Umbilical cord (tissue), 2 donors: ENCODE measurements around the gene ARHGAP28. TPM values are rescaled to one million over a fixed set of nuclear protein-coding genes. Genes with fewer than 3 reads are reported as not detected.
"Not testable (repeated sequence)": the region's sequence is repeated elsewhere in the genome, so short reads cannot be mapped to it uniquely, and the experiment has no call there.

Source experiments
- DNase-seq: peaks from one replicate; pipeline ENCODE4 v3.0.0-alpha.2; 2015; ENCODE audit warnings: low spot score
- total RNA-seq: library from RNA; depleted of rRNA; stranded (reverse); fragments of >200 nt; gene quantifications from one replicate; pipeline ENCODE4 v1.2.3, GENCODE V29; 2014; ENCODE audit warnings: low replicate concordance; ENCODE audit not compliant: insufficient read depth

Gene ARHGAP28
- total RNA-seq, 1 donor from 2014 or later, result 41.2 TPM

- DNase-seq, result no peak
Observed at GRCh38 chr18:6923220-6923619, 193.7 kb downstream of the ARHGAP28 start.

- no peak for DNase-seq
Observed at GRCh38 chr18:6927153-6927552, 197.6 kb downstream of the ARHGAP28 start.

GRCh38 chr18:6928359-6928758 lies 198.8 kb downstream of the ARHGAP28 start:
- DNase-seq, result no peak

- DNase-seq, result no peak
Observed at GRCh38 chr18:6929370-6930102, 200.0 kb downstream of the ARHGAP28 start.

- DNase-seq, result no peak
Observed at GRCh38 chr18:6934859-6935258, 205.3 kb downstream of the ARHGAP28 start.

- no peak for DNase-seq
Observed at GRCh38 chr18:6938003-6938402, 208.5 kb downstream of the ARHGAP28 start.

- DNase-seq, result not testable (repeated sequence)
Observed at GRCh38 chr18:6938403-6938802, 208.9 kb downstream of the ARHGAP28 start.

GRCh38 chr18:6939972-6940371 lies 210.5 kb downstream of the ARHGAP28 start:
- DNase-seq, result no peak

GRCh38 chr18:6940451-6940850 lies 210.9 kb downstream of the ARHGAP28 start:
- DNase-seq, result no peak

GRCh38 chr18:6941996-6942395 lies 212.5 kb downstream of the ARHGAP28 start:
- DNase-seq, result no peak

GRCh38 chr18:6942742-6943141 lies 213.2 kb downstream of the ARHGAP28 start:
- DNase-seq, result no peak

- DNase-seq, result no peak
Observed at GRCh38 chr18:6943143-6943542, 213.6 kb downstream of the ARHGAP28 start.

GRCh38 chr18:6947338-6948030 lies 218.0 kb downstream of the ARHGAP28 start:
- peak; percentile 7 for DNase-seq

GRCh38 chr18:6948281-6949055 lies 219.0 kb downstream of the ARHGAP28 start:
- no peak for DNase-seq

GRCh38 chr18:6949800-6950586 lies 220.5 kb downstream of the ARHGAP28 start:
- no peak for DNase-seq

- no peak for DNase-seq
Observed at GRCh38 chr18:6950641-6951040, 221.1 kb downstream of the ARHGAP28 start.

- no peak for DNase-seq
Observed at GRCh38 chr18:6951336-6952090, 222.0 kb downstream of the ARHGAP28 start.

- DNase-seq, result no peak
Observed at GRCh38 chr18:6954501-6954900, 225.0 kb downstream of the ARHGAP28 start.

GRCh38 chr18:6955304-6955703 lies 225.8 kb downstream of the ARHGAP28 start:
- no peak for DNase-seq

GRCh38 chr18:6956495-6956894 lies 227.0 kb downstream of the ARHGAP28 start:
- no peak for DNase-seq

- DNase-seq, result no peak
Observed at GRCh38 chr18:6956999-6957398, 227.5 kb downstream of the ARHGAP28 start.
